Measurements from ENCODE around the gene TNPO3. TPM values are rescaled to one million over a fixed set of nuclear protein-coding genes. Genes with fewer than 3 reads are reported as not detected.
A peak's percentile ranks its signal among the peaks of the same experiment; 100 is the strongest.

The TNPO3 gene
- total RNA-seq (2014; rRNA removed; shearing (Covaris generic); ENCODE audit: low replicate concordance), result 50.5 and 56.6 TPM in 2 replicates

DNA sequence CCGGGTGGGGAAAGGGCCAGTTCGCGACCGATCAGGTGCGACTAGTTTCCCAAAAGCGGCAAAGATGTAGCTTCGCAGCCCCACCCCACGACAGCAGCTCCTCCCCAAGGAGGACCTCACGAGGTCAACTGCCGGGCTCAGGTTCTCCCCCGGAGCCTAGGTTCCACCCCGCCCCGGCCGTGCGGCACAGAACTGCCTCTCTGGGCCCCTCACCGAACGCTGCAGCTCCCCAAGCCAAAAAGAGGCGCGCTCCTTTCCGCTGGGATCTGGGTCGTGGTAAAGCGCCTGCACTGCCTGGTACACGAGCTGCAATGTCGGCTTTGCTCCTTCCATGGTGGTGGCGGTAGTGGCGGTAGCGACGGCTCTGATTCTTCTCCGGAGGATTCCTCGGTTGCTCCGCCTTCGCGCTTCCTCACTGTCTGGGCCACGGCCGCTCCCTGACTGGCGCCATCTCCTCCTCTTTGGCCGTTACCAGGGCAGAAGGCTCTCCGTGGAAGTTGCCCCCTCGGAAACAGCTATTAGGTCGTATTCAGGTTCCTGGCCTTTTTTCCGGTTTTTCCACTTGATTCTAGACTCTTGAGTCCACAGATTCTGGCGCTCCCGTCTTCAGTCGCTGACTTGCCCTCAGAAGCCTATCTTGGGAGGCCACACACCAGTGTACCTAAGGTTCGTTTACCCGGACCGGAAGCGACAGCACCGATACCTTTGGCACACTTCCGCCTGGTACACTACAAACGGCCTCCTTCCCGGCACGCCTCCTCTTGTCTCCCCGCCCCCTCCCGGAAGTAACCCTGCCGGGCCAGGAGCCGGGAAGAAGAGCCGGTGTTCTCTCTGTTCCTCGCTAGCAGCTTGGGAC, at the start of gene TNPO3:
Gene TNPO3, minus strand, starts transcription at position 674 of the 856 bp plus-strand sequence. Its CDS starts 341 bp downstream, at position 333.
- in situ Hi-C loops (cut with HindIII; ENCODE audit: low pct_unique_long_range_greater_than_20kb, low sequenced_read_pairs), result no loop called here
- peak; percentile 90 for DNase-seq (ENCODE audit: low read depth)

DNA sequence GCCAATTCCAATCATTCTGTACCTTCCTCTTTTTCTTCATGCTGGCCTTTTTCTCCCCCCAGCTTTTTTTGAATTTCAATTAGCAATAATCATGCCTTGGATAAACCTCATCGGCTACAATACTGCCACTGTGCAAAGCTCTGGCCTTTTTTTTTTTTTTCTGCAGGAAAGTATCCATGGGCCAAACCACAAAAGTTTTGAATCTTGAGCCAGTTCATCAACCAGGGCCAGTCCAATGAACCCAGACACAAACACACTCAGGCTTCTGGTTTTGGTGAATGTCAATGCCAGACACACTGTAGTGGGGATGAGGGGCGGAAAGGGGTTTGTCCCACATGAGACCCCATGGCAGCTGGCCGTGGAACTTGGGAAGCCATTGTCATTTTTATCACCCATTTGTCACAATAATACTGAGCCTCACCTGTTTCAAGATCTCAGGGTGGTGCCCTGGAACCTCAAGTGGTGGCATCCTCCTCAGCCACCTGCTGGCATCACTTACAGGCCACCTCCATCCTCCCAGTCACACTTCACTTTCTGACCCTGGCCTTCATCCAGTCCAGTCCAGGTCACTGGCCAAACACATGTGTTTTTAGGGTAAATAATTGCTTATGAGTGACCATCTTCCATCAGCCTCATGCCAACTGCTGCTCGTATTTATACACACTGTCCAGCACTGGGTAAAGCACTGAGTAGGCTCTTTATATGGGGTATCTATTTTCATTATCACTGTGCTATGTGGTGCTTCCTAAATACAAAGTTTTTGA, 48.8 kb upstream of the TNPO3 start:
- in situ Hi-C loops (cut with HindIII; ENCODE audit: low pct_unique_long_range_greater_than_20kb, low sequenced_read_pairs), result no loop called here
- DNase-seq (ENCODE audit: low read depth), result peak; percentile 46

DNA sequence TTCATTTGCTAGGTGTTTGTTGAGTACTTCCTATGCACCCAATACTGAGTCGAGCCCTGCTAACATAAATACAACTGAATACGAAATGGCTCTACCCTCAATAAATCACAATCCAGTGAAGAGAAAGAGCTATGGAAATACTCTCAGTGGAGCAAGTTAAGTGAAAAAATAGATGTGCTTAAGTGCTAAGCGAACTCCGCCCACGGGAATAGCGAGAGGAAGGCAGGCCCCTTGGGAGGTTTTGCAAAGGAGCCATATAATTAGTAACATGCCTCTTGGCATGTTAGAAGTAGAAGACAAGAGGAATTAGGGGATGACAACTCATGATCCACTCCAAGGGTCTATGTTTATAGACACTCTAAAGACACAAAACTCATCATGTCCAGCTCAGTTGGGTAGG, 46.8 kb upstream of the TNPO3 start:
- in situ Hi-C loops (cut with HindIII; ENCODE audit: low pct_unique_long_range_greater_than_20kb, low sequenced_read_pairs), result no loop called here
- DNase-seq (ENCODE audit: low read depth), result peak; percentile 30

DNA sequence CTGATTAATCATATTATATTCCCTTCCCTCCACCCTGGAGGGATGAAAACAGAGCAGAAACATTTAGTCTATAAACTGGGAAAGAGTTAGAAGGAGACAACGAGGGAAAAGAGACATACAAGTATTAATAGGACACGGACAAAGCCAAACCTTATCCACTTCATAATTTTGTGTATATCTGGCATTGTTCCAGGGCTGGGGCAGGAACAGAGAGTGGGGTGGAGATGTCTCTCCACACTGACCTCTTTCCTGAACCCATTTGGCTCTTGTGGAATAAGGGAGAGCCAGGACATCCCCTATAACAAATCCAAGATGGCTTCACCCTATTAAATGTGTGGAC, 45.9 kb upstream of the TNPO3 start:
- in situ Hi-C loops (cut with HindIII; ENCODE audit: low pct_unique_long_range_greater_than_20kb, low sequenced_read_pairs), result no loop called here

DNA sequence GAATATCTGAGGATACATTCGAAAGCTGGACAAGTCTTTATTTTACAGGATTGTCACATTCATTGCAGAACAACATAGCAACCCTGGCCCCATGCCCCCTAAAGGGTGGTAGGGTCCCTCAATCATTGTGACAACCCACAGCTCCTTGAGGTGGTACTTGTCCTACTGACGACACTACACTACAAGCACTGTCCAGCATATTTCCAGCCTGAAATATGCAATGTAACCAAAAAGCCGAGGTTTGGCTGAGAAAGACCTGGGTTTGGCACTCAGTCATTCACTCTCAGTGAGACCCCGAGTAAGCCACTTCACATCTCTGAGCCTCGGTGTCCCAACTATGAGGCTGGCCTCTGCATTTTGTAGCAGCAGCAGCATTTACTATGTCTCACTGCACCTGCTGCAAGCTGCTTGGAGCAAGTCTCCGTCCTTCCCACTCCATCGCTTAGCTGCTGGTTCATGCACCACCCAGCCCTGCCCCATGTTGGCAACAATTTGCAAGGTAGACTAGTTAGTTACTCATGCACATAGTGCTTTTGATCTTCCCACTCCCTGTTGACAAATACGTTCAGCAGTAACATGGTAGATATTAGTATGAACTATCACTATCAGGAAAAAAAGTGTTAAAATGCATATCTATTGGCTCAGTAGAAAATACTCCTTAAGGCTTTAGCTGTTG, 43.6 kb upstream of the TNPO3 start:
- DNase-seq (ENCODE audit: low read depth), result peak; percentile 45
- in situ Hi-C loops (cut with HindIII; ENCODE audit: low pct_unique_long_range_greater_than_20kb, low sequenced_read_pairs), result no loop called here

More for the DNA sequence above, 45.9 kb upstream of the TNPO3 start:
- no peak for DNase-seq (ENCODE audit: low read depth)

DNA sequence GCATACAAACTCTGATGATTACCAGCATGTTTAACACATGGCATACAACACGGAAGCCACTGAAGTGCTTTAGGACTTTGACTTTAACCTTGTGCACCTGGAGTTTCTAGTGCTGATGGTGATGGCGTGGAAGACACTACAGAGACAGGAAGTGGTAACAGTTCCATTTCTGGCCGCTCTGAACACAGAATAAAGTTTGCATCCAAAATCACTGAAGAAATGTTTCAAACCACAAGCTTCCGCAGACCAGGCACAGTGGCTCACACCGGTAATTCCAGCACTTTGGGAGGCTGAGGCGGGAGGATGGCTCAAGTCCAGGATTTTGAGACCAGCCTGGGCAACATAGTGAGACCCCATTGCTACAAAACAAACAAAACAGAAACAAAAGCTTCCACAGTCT, 40.3 kb upstream of the TNPO3 start:
- no peak for DNase-seq (ENCODE audit: low read depth)
- in situ Hi-C loops (cut with HindIII; ENCODE audit: low pct_unique_long_range_greater_than_20kb, low sequenced_read_pairs), result no loop called here

DNA sequence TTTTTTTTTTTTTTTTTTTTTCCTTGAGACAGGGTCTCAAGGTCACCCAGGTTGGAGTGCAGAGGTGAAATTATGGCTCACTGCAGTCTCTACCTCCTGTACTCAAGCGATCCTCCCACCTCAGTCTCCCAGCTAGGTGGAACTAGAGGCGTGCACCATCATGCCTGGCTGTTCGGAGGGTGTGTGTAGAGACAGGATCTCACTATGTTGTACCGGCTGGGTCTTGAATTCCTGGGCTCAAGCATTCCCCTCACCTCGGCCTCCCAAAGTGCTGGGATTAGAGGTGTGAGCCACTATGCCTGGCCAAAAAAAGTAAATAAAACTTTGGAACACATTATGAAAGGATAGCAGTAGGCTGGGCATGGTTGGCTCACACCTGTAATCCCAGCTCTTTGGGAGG, 39.6 kb upstream of the TNPO3 start:
- in situ Hi-C loops (cut with HindIII; ENCODE audit: low pct_unique_long_range_greater_than_20kb, low sequenced_read_pairs), result no loop called here
- DNase-seq (ENCODE audit: low read depth), result no peak

DNA sequence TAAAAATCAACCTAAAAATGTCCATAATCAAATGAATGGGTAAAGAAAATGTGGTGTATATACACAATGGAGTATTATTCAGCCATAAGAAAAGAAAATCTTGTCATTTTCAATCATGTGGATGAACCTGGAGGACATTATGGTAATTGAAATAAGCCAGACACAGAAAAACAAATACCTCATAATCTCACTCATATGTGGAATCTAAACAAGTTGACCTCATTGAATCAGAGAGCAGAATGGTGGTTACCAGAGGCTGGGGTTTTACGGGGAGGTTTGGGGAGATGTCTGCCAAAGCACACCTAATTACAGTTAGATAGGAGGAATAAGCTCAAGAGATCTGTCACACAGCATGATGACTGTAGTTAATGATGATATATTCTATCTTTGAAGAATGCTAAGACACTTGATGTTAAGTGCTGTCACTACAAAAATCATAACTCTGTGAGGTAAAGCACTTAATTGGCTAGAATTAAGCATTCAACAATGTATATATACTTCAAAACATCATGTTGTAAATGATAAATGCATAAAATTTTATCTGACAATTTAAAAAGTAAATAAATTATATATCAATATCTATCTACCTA, 39.1 kb upstream of the TNPO3 start:
- in situ Hi-C loops (cut with HindIII; ENCODE audit: low pct_unique_long_range_greater_than_20kb, low sequenced_read_pairs), result no loop called here
- DNase-seq (ENCODE audit: low read depth), result no peak

DNA sequence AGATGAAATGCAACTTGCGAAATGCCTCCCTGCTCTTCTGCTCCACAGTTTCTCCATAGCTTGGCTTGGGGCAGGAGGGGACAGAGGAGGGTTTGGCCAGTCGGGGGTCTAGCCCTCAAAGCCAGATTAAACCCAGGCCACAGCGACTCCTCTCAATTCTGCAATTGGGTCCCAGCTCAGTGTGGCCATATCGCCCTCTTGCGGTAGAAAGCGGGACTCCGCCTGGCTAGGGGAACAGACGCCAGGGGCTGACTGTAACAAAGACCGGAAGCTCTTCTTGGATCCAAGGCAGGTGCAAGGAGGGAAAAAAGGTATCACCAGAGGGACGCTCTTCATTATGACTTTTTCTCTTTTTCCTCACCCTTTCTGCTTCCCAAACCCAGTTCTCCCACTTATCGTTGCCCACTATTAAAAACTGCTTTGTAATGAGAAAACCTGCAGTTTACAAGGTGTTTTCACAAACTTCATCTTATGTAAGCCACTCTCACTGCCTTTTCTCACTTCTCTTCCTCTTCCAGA, 36.6 kb upstream of the TNPO3 start:
- peak; percentile 76 for DNase-seq (ENCODE audit: low read depth)

DNA sequence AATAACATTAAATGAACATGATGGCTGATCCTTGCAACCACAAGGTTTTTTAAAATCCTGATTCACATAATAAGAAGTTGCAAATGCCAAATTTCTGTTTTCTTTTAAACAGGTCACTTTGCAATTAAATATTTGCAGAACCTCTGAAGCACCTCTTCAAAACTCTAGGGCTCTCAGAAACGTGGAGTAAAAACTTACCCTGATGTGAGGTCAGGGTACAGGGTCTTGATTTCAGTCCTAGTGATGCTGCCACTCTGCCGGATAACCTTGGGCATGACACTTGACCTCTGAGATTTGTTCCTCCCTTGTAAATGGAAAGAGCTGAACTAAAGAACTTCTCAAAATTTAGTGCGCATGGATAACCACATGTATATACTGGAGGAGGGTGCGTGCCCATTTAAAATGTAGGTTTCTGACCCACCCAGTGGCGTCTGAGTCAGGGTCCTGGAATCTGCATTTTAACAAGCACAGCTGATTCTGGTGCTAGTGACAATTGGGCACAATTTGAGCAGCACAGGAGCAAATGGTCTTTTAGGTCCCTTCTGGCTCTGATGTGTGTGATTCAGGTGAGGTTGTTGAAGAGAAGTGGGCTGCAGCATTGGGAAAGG, 35.5 kb upstream of the TNPO3 start:
- in situ Hi-C loops (cut with HindIII; ENCODE audit: low pct_unique_long_range_greater_than_20kb, low sequenced_read_pairs), result no loop called here
- DNase-seq (ENCODE audit: low read depth), result no peak

More for the DNA sequence above, 36.6 kb upstream of the TNPO3 start:
- in situ Hi-C loops (cut with HindIII; ENCODE audit: low pct_unique_long_range_greater_than_20kb, low sequenced_read_pairs), result no loop called here

DNA sequence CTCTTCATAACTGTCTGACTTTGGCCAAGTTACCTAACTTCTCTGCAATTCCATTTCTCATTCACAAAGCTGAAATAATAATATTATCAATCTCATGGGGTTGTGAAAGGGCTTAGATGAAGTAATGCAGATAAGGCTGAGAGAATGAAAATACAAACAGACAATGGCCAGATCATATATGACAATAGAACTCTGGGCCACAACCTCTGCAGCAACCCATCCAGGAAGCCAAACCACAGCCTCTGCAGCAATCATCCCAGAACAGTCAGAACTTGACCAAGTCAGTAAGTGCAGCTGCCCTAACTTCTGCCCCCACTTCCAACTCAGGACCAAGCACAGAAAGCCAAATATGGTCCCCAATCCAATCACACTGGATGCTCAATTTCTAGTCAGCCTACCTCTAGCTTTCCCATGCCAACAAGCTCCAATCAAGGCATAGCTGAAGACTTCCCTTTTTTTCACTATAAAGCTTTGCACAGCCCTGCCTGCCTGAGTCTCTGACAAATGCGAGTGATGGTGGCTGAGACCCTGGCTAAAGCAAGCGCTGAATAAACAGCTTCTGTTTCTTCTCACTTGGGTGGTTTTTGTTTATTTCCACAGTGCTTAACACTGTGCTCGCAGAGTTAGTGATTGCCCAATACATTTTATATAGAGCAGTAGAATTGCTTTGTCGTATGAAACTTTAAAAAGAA, 34.8 kb upstream of the TNPO3 start:
- in situ Hi-C loops (cut with HindIII; ENCODE audit: low pct_unique_long_range_greater_than_20kb, low sequenced_read_pairs), result no loop called here
- DNase-seq (ENCODE audit: low read depth), result peak; percentile 88

DNA sequence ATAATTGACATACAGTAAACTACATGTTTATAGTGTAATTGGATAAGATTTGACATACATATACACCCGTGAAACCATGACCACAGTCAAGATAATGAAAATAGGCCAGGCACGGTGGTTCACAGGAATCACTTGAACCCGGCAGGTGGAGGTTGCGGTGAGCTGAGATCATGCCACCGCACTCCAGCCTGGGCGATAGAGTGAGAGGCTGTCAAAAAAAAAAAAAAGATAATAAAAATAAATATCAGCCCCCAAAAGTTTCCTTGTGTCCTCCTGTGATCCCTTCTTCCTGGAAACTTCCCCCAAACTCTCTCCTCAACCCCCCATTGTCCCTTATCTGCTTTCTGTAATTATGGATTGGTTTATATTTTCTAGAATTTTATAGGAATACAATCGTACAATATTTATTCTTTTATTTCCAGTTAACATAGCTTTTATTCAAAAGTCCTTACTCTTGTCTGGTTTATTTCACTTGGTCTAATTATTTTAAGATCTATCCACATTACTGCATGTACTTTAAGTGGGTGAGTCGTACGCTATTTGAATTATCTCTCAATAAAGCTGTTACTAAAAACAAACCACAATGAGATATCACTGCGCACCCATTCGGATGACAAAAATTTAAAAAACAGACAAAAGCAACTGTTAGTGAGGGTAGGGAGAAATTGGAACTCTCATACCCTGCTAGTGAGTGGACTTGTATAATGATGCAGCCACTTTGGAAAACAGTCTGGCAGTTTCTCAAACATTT, 30.1 kb upstream of the TNPO3 start:
- in situ Hi-C loops (cut with HindIII; ENCODE audit: low pct_unique_long_range_greater_than_20kb, low sequenced_read_pairs), result no loop called here
- no peak for DNase-seq (ENCODE audit: low read depth)

DNA sequence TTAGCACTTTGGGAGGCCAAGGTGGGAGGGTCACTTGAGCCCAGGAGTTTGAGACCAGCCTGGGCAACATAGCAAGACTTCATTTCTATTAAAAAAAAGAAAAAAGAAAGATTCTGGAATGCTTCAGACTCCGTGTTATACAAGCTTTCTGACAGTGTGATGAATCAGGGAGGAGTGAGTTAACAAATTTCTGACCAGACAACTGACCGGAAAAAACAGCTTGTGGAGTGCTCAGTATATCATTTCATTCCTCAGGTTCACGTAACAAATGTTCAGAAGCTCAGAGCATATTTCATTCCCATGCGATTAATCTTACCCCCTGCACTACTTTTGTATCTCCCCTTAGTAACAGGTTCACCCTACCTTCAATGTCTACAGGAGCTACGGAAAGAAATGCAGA, 28.6 kb upstream of the TNPO3 start:
- DNase-seq (ENCODE audit: low read depth), result no peak
- in situ Hi-C loops (cut with HindIII; ENCODE audit: low pct_unique_long_range_greater_than_20kb, low sequenced_read_pairs), result no loop called here

DNA sequence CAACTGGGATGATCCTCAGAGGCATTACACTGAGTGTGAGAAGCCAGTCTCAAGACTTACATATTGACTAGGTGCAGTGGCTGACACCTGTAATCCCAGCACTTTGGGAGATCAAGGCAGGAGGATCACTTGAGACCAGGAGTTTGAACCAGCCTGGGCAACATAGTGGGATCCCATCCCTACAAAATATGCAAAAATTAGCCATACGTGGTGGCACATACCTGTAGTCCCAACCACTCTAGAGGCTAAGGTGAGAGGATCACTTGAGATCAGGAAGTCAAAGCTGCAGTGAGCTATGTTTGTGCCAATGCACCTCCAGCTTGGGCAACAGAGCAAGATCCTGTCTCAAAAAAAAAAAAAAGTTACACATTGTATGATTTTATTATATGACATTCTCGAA, 23.5 kb upstream of the TNPO3 start:
- in situ Hi-C loops (cut with HindIII; ENCODE audit: low pct_unique_long_range_greater_than_20kb, low sequenced_read_pairs), result no loop called here
- no peak for DNase-seq (ENCODE audit: low read depth)

DNA sequence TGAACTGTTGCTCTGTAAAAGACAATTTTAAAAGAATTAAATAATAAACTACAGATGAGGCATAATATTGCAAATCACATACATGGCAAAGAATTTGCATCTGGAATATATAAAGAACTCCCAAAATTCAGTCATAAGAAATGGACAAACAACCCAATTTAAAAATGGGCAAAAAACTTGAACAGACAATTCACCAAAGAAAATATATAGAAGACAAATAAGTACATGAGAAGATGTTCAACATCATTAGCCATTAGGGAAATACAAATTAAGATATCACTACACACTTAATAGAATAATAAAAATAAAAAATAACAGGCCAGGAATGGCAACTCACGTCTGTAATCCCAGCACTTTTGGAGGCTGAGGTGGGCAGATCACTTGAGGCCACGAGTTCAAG, 22.0 kb upstream of the TNPO3 start:
- DNase-seq (ENCODE audit: low read depth), result no peak
- in situ Hi-C loops (cut with HindIII; ENCODE audit: low pct_unique_long_range_greater_than_20kb, low sequenced_read_pairs), result no loop called here

DNA sequence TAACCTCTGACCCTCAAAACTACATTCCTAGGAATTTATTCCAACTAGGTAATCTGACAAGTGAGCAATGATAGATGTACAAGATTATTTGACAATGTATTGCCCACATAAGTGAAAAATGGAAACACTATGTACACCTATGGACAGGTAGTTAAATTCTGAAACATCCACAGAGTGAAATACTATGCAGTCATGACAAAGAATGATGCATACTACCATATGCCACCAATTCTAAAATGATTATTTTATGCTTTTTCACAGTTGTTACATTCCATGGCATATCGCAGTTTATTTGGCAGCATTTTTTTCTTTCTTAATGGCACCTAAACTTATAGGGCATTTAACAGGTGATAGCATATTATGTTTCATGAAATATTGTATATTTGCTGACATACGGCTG, 20.1 kb upstream of the TNPO3 start:
- in situ Hi-C loops (cut with HindIII; ENCODE audit: low pct_unique_long_range_greater_than_20kb, low sequenced_read_pairs), result no loop called here
- DNase-seq (ENCODE audit: low read depth), result no peak

DNA sequence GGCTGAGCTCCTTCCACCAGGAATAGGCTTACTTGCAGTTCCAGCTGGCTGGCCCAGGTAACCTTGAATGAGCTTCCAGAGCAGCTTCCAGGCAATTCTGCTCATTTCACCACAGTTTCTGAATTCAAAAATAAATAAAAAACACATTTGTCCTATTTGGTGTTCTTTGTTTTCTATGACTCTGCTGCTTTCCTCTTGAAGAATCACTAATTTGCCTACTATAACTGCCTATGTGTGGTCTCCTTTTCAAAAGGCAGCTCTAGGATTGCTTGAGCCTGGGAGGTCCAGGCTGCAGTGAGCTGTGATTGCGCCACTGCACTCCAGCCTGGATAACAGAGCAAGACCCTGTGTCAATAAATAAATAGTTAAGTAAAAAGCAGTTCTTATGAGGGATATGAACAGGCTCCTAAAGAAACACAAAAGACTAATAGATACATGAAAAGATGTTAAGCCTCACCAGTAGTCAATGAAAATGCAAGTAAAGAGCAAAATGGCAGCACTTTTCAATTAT, 19.5 kb upstream of the TNPO3 start:
- in situ Hi-C loops (cut with HindIII; ENCODE audit: low pct_unique_long_range_greater_than_20kb, low sequenced_read_pairs), result no loop called here
- DNase-seq (ENCODE audit: low read depth), result no peak
